IMR-90 (cell line): Measurements from ENCODE around the gene PP2D1. TPM values are rescaled to one million over a fixed set of nuclear protein-coding genes. Genes with fewer than 3 reads are reported as not detected.

Source experiments
- ATAC-seq: fragments of 200-7000 bp; cut with Tn5 transposase; 2 replicates; pipeline ENCODE4 v1.9.1; 2020; ENCODE audit warnings: low read depth, mild to moderate bottlenecking, moderate library complexity
- BruUV-seq: library from RNA; stranded (reverse); fragments of 400-500 nt; replicated peaks from 2 replicates; lab custom pipeline; 2021; lab: Mats Ljungman, UMichigan
- CTCF ChIA-PET: fragments of 300-600 bp; formaldehyde crosslinking; extraction: SDS; loops from one replicate; lab custom pipeline; 2021; ENCODE audit warnings: antibody characterized with exemption; lab: Yijun Ruan, JAX
- POLR2A ChIA-PET: fragments of 300-600 bp; sonication (Branson Sonifier 250); formaldehyde crosslinking; loops from one replicate; lab custom pipeline; 2022; ENCODE audit warnings: antibody characterized with exemption; ENCODE audit not compliant: unreplicated experiment; lab: Charles Lee
- DNase-seq: peaks from one replicate; pipeline ENCODE4 v3.0.0; 2013
- H2AFZ ChIP-seq: replicated peaks from 2 replicates; pipeline ENCODE3; 2013; ENCODE audit warnings: low read length, mild to moderate bottlenecking; ENCODE audit not compliant: poor library complexity
- H2AK5ac ChIP-seq: 2 replicates; pipeline ENCODE4 v1.6.1; 2013; ENCODE audit warnings: low read depth, low read length, inconsistent platforms
- H2AK9ac ChIP-seq: replicated peaks from 2 replicates; pipeline ENCODE3; 2013; ENCODE audit warnings: mild to moderate bottlenecking, low read depth, low read length, moderate library complexity; ENCODE audit not compliant: poor library complexity
- H2BK120ac ChIP-seq: 2 replicates; pipeline ENCODE4 v1.6.1; 2013; ENCODE audit warnings: low read depth, low read length, inconsistent platforms
- H2BK15ac ChIP-seq: 3 replicates; pipeline ENCODE4 v1.6.1; 2013; ENCODE audit warnings: low read depth, low read length, inconsistent platforms
- H2BK20ac ChIP-seq: 2 replicates; pipeline ENCODE4 v1.6.1; 2013; ENCODE audit warnings: low read depth, mild to moderate bottlenecking, inconsistent platforms, low read length, moderate library complexity
- H2BK5ac ChIP-seq: 2 replicates; pipeline ENCODE4 v1.6.1; 2013; ENCODE audit warnings: mild to moderate bottlenecking, low read depth, low read length, inconsistent platforms; ENCODE audit not compliant: poor library complexity, severe bottlenecking
- H3K14ac ChIP-seq: replicated peaks from 2 replicates; pipeline ENCODE4 v1.6.1; 2013; ENCODE audit warnings: low read depth, low read length, inconsistent platforms
- H3K18ac ChIP-seq: 2 replicates; pipeline ENCODE4 v1.6.1; 2013; ENCODE audit warnings: low read depth, low read length, control low read depth
- H3K23ac ChIP-seq: 2 replicates; pipeline ENCODE4 v1.6.1; 2013; ENCODE audit warnings: low read depth, low read length, inconsistent platforms
- H3K27ac ChIP-seq: 2 replicates; pipeline ENCODE4 v1.5.1; 2013; ENCODE audit warnings: mild to moderate bottlenecking, control low read depth, low read length; ENCODE audit not compliant: insufficient read depth
- H3K27me3 ChIP-seq: 2 replicates; pipeline ENCODE4 v1.6.1; 2013; ENCODE audit warnings: low read length; ENCODE audit not compliant: control insufficient read depth, insufficient read depth
- H3K36me3 ChIP-seq: 2 replicates; pipeline ENCODE4 v1.6.1; 2013; ENCODE audit warnings: low read length, mixed read lengths; ENCODE audit not compliant: control insufficient read depth, insufficient read depth
- H3K4ac ChIP-seq: 2 replicates; pipeline ENCODE4 v1.6.1; 2013; ENCODE audit warnings: low read depth, low read length, inconsistent platforms
- H3K4me1 ChIP-seq: 2 replicates; pipeline ENCODE4 v1.6.1; 2013; ENCODE audit warnings: low read length, mixed read lengths; ENCODE audit not compliant: control insufficient read depth, insufficient read depth
- H3K4me2 ChIP-seq: 2 replicates; pipeline ENCODE4 v1.6.1; 2013; ENCODE audit warnings: low read depth, mild to moderate bottlenecking, control low read depth, low read length, moderate library complexity
- H3K4me3 ChIP-seq: 2 replicates; pipeline ENCODE4 v1.5.1; 2013; ENCODE audit warnings: low read depth, mild to moderate bottlenecking, control low read depth, low read length, moderate library complexity; ENCODE audit not compliant: insufficient read depth
- H3K56ac ChIP-seq: 2 replicates; pipeline ENCODE4 v1.6.1; 2013; ENCODE audit warnings: low read length, inconsistent platforms; ENCODE audit not compliant: insufficient read depth; ENCODE audit errors: extremely low read depth
- H3K79me1 ChIP-seq, 2 experiments: 2 replicates each; pipeline ENCODE4 v1.6.1; 2013; ENCODE audit warnings: low read length in 2 of 2, inconsistent platforms in 1 of 2, low read depth in 1 of 2
- H3K9ac ChIP-seq: 2 replicates; pipeline ENCODE4 v1.6.1; 2013; ENCODE audit warnings: low read depth, low read length, control low read depth
- H3K9me1 ChIP-seq: 2 replicates; pipeline ENCODE4 v1.6.1; 2013; ENCODE audit warnings: low read length, inconsistent platforms; ENCODE audit not compliant: insufficient read depth
- H3K9me3 ChIP-seq: 2 replicates; pipeline ENCODE4 v1.6.1; 2013; ENCODE audit warnings: low read length; ENCODE audit not compliant: control insufficient read depth, insufficient read depth
- H4K20me1 ChIP-seq: 2 replicates; pipeline ENCODE4 v1.6.1; 2013; ENCODE audit warnings: low read length, inconsistent platforms; ENCODE audit not compliant: insufficient read depth
- H4K5ac ChIP-seq: 2 replicates; pipeline ENCODE4 v1.6.1; 2013; ENCODE audit warnings: mild to moderate bottlenecking, low read depth, low read length, control low read depth
- H4K8ac ChIP-seq, 2 experiments: 2 replicates each; pipeline ENCODE4 v1.6.1; 2013; ENCODE audit warnings: low read depth in 2 of 2, low read length in 2 of 2, control low read depth in 1 of 2, inconsistent platforms in 1 of 2
- H4K91ac ChIP-seq: 2 replicates; pipeline ENCODE4 v1.6.1; 2013; ENCODE audit warnings: low read depth, low read length, inconsistent platforms; ENCODE audit not compliant: insufficient read depth
- BHLHE40 ChIP-seq: fragments of 150-350 bp; IDR thresholded peaks from 2 replicates; pipeline ENCODE4 v1.6.1; 2016; ENCODE audit warnings: mild to moderate bottlenecking, low read depth, low read length
- CEBPB ChIP-seq: IDR thresholded peaks from 2 replicates; pipeline ENCODE4 v1.6.1; 2012; ENCODE audit warnings: low read depth, low read length, improper control_type of control experiment
- CHD1 ChIP-seq: IDR thresholded peaks from 2 replicates; pipeline ENCODE4 v1.6.1; 2012; ENCODE audit warnings: low read depth, low read length, improper control_type of control experiment
- CTCF ChIP-seq: conservative IDR thresholded peaks from 2 replicates; pipeline ENCODE4 v1.5.1; 2012; ENCODE audit warnings: mild to moderate bottlenecking, low read depth, low read length, improper control_type of control experiment
- FOS ChIP-seq: fragments of 150-350 bp; IDR thresholded peaks from 2 replicates; pipeline ENCODE4 v1.6.1; 2016; ENCODE audit warnings: low read depth, low read length
- MAFK ChIP-seq: IDR thresholded peaks from 2 replicates; pipeline ENCODE4 v1.6.1; 2012; ENCODE audit warnings: low read depth, low read length, improper control_type of control experiment
- MAZ ChIP-seq: IDR thresholded peaks from 2 replicates; pipeline ENCODE4 v1.6.1; 2012; ENCODE audit warnings: low read depth, mild to moderate bottlenecking, low read length, improper control_type of control experiment, moderate library complexity, borderline replicate concordance
- MXI1 ChIP-seq: IDR thresholded peaks from 2 replicates; pipeline ENCODE4 v1.6.1; 2012; ENCODE audit warnings: low read depth, mild to moderate bottlenecking, low read length, moderate library complexity, borderline replicate concordance
- NFE2L2 ChIP-seq: fragments of 150-350 bp; IDR thresholded peaks from 2 replicates; pipeline ENCODE4 v1.6.1; 2016; ENCODE audit warnings: low read depth, mild to moderate bottlenecking, low read length
- POLR2A ChIP-seq: IDR thresholded peaks from 2 replicates; pipeline ENCODE4 v1.6.1; 2012; ENCODE audit warnings: mild to moderate bottlenecking, low read depth, low read length
- RAD21 ChIP-seq: IDR thresholded peaks from 2 replicates; pipeline ENCODE4 v1.6.1; 2012; ENCODE audit warnings: low read length, improper control_type of control experiment
- RCOR1 ChIP-seq: IDR thresholded peaks from 2 replicates; pipeline ENCODE4 v1.6.1; 2012; ENCODE audit warnings: mild to moderate bottlenecking, low read length, improper control_type of control experiment; ENCODE audit not compliant: insufficient replicate concordance
- RFX5 ChIP-seq: IDR thresholded peaks from 2 replicates; pipeline ENCODE4 v1.8.0; 2012; ENCODE audit warnings: low read depth, mild to moderate bottlenecking, low read length, moderate library complexity
- SMC3 ChIP-seq: fragments of 150-350 bp; IDR thresholded peaks from 2 replicates; pipeline ENCODE4 v1.6.1; 2016; ENCODE audit warnings: low read depth, mild to moderate bottlenecking, antibody characterized with exemption, low read length, moderate library complexity
- USF2 ChIP-seq: fragments of 150-350 bp; IDR thresholded peaks from 2 replicates; pipeline ENCODE4 v1.6.1; 2017; ENCODE audit warnings: mild to moderate bottlenecking, antibody characterized with exemption, low read length, low read depth
- WGBS, 2 experiments: methylation state at CpG; one replicate each; pipeline versions ENCODE4 v1.1.5 to v1.1.7; 2013; ENCODE audit warnings: missing lambda C conversion rate in 2 of 2; ENCODE audit not compliant: insufficient read length in 1 of 2; ENCODE audit errors: extremely low coverage in 2 of 2; 5-methylcytosine and 5-hydroxymethylcytosine counted together
- dilution Hi-C: fragments of 300-500 bp; cut with HindIII; formaldehyde crosslinking; loops from one replicate; pipeline ENCODE4 v1.14.3; 2018; ENCODE audit warnings: low sequenced_read_pairs; ENCODE audit not compliant: unreplicated experiment
- in situ Hi-C: fragments of 300-500 bp; cut with MboI; formaldehyde crosslinking; loops from 3 replicates; pipeline ENCODE4 v1.14.3; 2019; ENCODE audit warnings: low sequenced_read_pairs, inconsistent platforms, mixed read lengths
- intact Hi-C: fragments of 100-400 bp; cut with micrococcal nuclease; formaldehyde crosslinking; loops from 2 replicates; pipeline ENCODE4 v1.10.0; 2022
- polyA plus RNA-seq, 3 experiments: library from polyadenylated mRNA; depleted of rRNA; stranded (reverse); fragments of >200 nt; gene quantifications; 2 replicates each; pipeline ENCODE4 v1.2.3, GENCODE V29; 2012; ENCODE audit warnings: low replicate concordance in 1 of 3
- total RNA-seq: library from RNA; depleted of rRNA; stranded (reverse); fragments of >200 nt; gene quantifications from 2 replicates; pipeline ENCODE4 v1.2.3, GENCODE V29; 2012
- TF ChIP-seq, protein P1 (sequence below): fragments of 150-350 bp; IDR thresholded peaks from 2 replicates; pipeline ENCODE4 v1.6.1; 2016; ENCODE audit warnings: low read depth, mild to moderate bottlenecking, low read length, moderate library complexity, borderline replicate concordance

PP2D1 gene
- total and polyA plus RNA-seq, 2 of the 4 experiments (the other 2 are of a cell fraction), result not detected

- H3K27ac ChIP-seq, result no peak overlapping the region
- H2BK5ac ChIP-seq, result no peak overlapping the region
- no peak overlapping the region for H3K23ac ChIP-seq
- H4K8ac ChIP-seq, result no peak overlapping the region
- H3K56ac ChIP-seq, result no peak overlapping the region
- H3K4me3 ChIP-seq, result no peak overlapping the region
- H3K9ac ChIP-seq, result no peak overlapping the region
- peaks cover 4% of the 10 kb centered on the region for H3K9me1 ChIP-seq
- POLR2A ChIA-PET, result no interaction called here
- H2AFZ ChIP-seq, result no peak overlapping the region
- dilution Hi-C loops, result no loop called here
- H3K79me1 ChIP-seq, result peaks cover 0 to 5% of the 10 kb centered on the region in 2 experiments; a peak in 2 of 4 replicates
- intact Hi-C loops, result no loop called here
- ATAC-seq (no peak), DNase-seq (no peak)
- no peak overlapping the region for H3K4me2 ChIP-seq
- H3K36me3 ChIP-seq, result no peaks in the 10 kb centered on the region
- BruUV-seq, result no TSS peak
- H3K9me3 ChIP-seq, result no peaks in the 10 kb centered on the region
- H2AK5ac ChIP-seq, result no peak overlapping the region
- H3K4me1 ChIP-seq, result peaks cover 13% of the 10 kb centered on the region; the same call in 1 of the 2 replicates
- no peak overlapping the region for H4K91ac ChIP-seq
- no peak overlapping the region for H4K5ac ChIP-seq
- 57% methylated on average over 1 of the region's 10 CpGs; no CpG with 5 or more reads in 1 of the 2 experiments for WGBS, 2 experiments
- no peak overlapping the region for H2BK15ac ChIP-seq
- in situ Hi-C loops, result no loop called here
- H2BK120ac ChIP-seq, result no peak overlapping the region
- H2AK9ac ChIP-seq, result no peak overlapping the region
- no peak overlapping the region for H2BK20ac ChIP-seq
- TF ChIP-seq POLR2A, result no peak
- TF ChIP-seq MXI1, result no peak
- TF ChIP-seq MAFK, result no peak
- no peak for TF ChIP-seq NFE2L2
- TF ChIP-seq BHLHE40, result no peak
- no peak for TF ChIP-seq MAZ
- no peak for TF ChIP-seq FOS
- TF ChIP-seq CHD1, result no peak
- no peak for TF ChIP-seq RFX5
- TF ChIP-seq, protein P1, sequence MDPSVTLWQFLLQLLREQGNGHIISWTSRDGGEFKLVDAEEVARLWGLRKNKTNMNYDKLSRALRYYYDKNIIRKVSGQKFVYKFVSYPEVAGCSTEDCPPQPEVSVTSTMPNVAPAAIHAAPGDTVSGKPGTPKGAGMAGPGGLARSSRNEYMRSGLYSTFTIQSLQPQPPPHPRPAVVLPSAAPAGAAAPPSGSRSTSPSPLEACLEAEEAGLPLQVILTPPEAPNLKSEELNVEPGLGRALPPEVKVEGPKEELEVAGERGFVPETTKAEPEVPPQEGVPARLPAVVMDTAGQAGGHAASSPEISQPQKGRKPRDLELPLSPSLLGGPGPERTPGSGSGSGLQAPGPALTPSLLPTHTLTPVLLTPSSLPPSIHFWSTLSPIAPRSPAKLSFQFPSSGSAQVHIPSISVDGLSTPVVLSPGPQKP, result no peak
- TF ChIP-seq CEBPB, result no peak
- no peak for TF ChIP-seq USF2
- TF ChIP-seq RAD21, result no peak
- TF ChIP-seq RCOR1, result no peak
- TF ChIP-seq SMC3, result no peak
- no peak for TF ChIP-seq CTCF
- no peaks in the 10 kb centered on the region for H4K20me1 ChIP-seq
- H3K14ac ChIP-seq, result no peak overlapping the region
- CTCF ChIA-PET, result no interaction called here
- H3K18ac ChIP-seq, result no peak overlapping the region
- H3K27me3 ChIP-seq, result no peaks in the 10 kb centered on the region
- H3K4ac ChIP-seq, result no peak overlapping the region
Measured at GRCh38 chr3:20055020-20055775, 43.1 kb upstream of the PP2D1 start.
